K562 (cell line): ENCODE results near the gene PPAT. TPM values are rescaled to one million over a fixed set of nuclear protein-coding genes. Genes with fewer than 3 reads are reported as not detected.

Experiments used
- AFF1 ChIP-seq, 2 experiments: fragments of 450-650 bp; IDR thresholded peaks; 2 replicates each; pipeline ENCODE4 v1.6.1; 2018; ENCODE audit warnings: mild to moderate bottlenecking in 2 of 2, low read depth in 1 of 2; ENCODE audit not compliant: partially characterized antibody in 2 of 2
- ARNT ChIP-seq, 2 experiments: fragments of 450-650 bp; IDR thresholded peaks; 2 replicates each; pipeline ENCODE4 v1.6.1; 2016; ENCODE audit warnings: mild to moderate bottlenecking in 1 of 2
- ASH1L ChIP-seq: fragments of 450-650 bp; IDR thresholded peaks from 2 replicates; pipeline ENCODE4 v1.6.1; 2018; ENCODE audit warnings: borderline replicate concordance, mild to moderate bottlenecking, low read depth; ENCODE audit not compliant: partially characterized antibody
- BACH1 ChIP-seq: fragments of 200-800 bp; sonication (Bioruptor generic); IDR thresholded peaks from 2 replicates; pipeline ENCODE4 v1.6.1; 2016; ENCODE audit warnings: missing genetic modification characterization, missing compliant biosample characterization
- CBX1 ChIP-seq: sonication (generic); IDR thresholded peaks from 2 replicates; pipeline ENCODE4 v1.6.1; 2016; ENCODE audit warnings: antibody characterized with exemption, low read depth, mild to moderate bottlenecking
- CC2D1A ChIP-seq: fragments of 450-650 bp; IDR thresholded peaks from 2 replicates; pipeline ENCODE4 v1.6.1; 2017; ENCODE audit warnings: mild to moderate bottlenecking
- MYC ChIP-seq, 2 experiments: fragments of 250-450 bp in 1 of 2; sonication (Bioruptor Pico) in 1 of 2; IDR thresholded peaks; 2 replicates each; pipeline versions ENCODE4 v1.5.1 to v1.6.1; 2012 to 2021; ENCODE audit warnings: low read depth in 2 of 2, borderline replicate concordance in 1 of 2, improper control_type of control experiment in 1 of 2, low read length in 1 of 2, mild to moderate bottlenecking in 1 of 2, moderate library complexity in 1 of 2
- POLR2G ChIP-seq: fragments of 200-400 bp; formaldehyde crosslinking; IDR thresholded peaks from 2 replicates; pipeline ENCODE4 v1.6.1; 2017; ENCODE audit warnings: low read depth, mild to moderate bottlenecking, antibody characterized with exemption, low read length, moderate library complexity
- PTTG1 ChIP-seq: fragments of 450-650 bp; IDR thresholded peaks from 2 replicates; pipeline ENCODE4 v1.6.1; 2016; ENCODE audit warnings: low read depth, mild to moderate bottlenecking, missing genetic modification characterization, missing compliant biosample characterization
- RBM34 ChIP-seq: fragments of 200-400 bp; formaldehyde crosslinking; IDR thresholded peaks from 2 replicates; pipeline ENCODE4 v1.6.1; 2018; ENCODE audit warnings: low read length, borderline replicate concordance; ENCODE audit not compliant: insufficient read depth
- RCOR1 ChIP-seq, 2 experiments: IDR thresholded peaks; 2 replicates each; pipeline ENCODE4 v1.6.1; 2012; ENCODE audit warnings: low read depth in 2 of 2, low read length in 2 of 2, borderline replicate concordance in 1 of 2, improper control_type of control experiment in 1 of 2
- SMAD1 ChIP-seq: fragments of 150-350 bp; IDR thresholded peaks from 2 replicates; pipeline ENCODE4 v1.6.1; 2014; ENCODE audit warnings: low read length, low read depth; ENCODE audit not compliant: partially characterized antibody
- SMARCA4 ChIP-seq: fragments of 450-650 bp; IDR thresholded peaks from 2 replicates; pipeline ENCODE4 v1.6.1; 2016
- SP2 ChIP-seq: IDR thresholded peaks from 2 replicates; pipeline ENCODE4 v1.6.1; 2011; ENCODE audit warnings: mild to moderate bottlenecking, low read depth, low read length, moderate library complexity; ENCODE audit not compliant: poor library complexity, severe bottlenecking; ENCODE audit errors: extremely low read depth
- SREBF1 ChIP-seq: fragments of 150-350 bp; IDR thresholded peaks from 2 replicates; pipeline ENCODE4 v1.6.1; 2014; ENCODE audit warnings: antibody characterized with exemption, low read depth, low read length, borderline replicate concordance
- TCFL5 ChIP-seq: fragments of 250-450 bp; sonication (Bioruptor Pico); conservative IDR thresholded peaks from 2 replicates; pipeline ENCODE4 v1.6.1; 2021; ENCODE audit warnings: mild to moderate bottlenecking, moderate library complexity, matching md5 sums
- ZFP30 ChIP-seq: fragments of 250-450 bp; sonication (Bioruptor Pico); IDR thresholded peaks from 2 replicates; pipeline ENCODE4 v1.8.0; 2022; ENCODE audit warnings: moderate library complexity, mild to moderate bottlenecking, inconsistent platforms, borderline replicate concordance
- ZNF224 ChIP-seq: sonication (generic); formaldehyde crosslinking; IDR thresholded peaks from 2 replicates; pipeline ENCODE4 v1.8.0; 2022; ENCODE audit warnings: mild to moderate bottlenecking, missing genetic modification reagents
- ZNF24 ChIP-seq: fragments of 450-650 bp; IDR thresholded peaks from 2 replicates; pipeline ENCODE4 v1.6.1; 2016
- ZNF695 ChIP-seq: fragments of 450-650 bp; formaldehyde crosslinking; IDR thresholded peaks from 2 replicates; pipeline ENCODE4 v1.4.0; 2020; ENCODE audit warnings: mild to moderate bottlenecking, moderate library complexity
- ZNF75A ChIP-seq: fragments of 450-650 bp; formaldehyde crosslinking; IDR thresholded peaks from 2 replicates; pipeline ENCODE4 v1.4.0; 2020; ENCODE audit warnings: mild to moderate bottlenecking
- polyA plus RNA-seq, 8 experiments: library from polyadenylated mRNA; depleted of rRNA in 4 of 8; stranded (reverse) in 5 of 8; unstranded in 3 of 8; fragments of >200 nt; fragmentation: Nextera tagmentation in 2 of 8; fragmentation: Illumina TruSeq in 1 of 8; extraction: Ambion mirVana in 2 of 8; extraction: Trizol in 1 of 8; gene quantifications; 2 replicates each; pipeline versions ENCODE4 v1.2.1 to v1.2.3, GENCODE V29; 2011 to 2014; ENCODE audit warnings: inconsistent platforms in 1 of 8, missing spikeins in 1 of 8
- total RNA-seq, 7 experiments: library from RNA; depleted of rRNA in 6 of 7; stranded (reverse); fragments of >200 nt in 6 of 7; fragmentation: Illumina TruSeq in 2 of 7; extraction: Trizol in 2 of 7; gene quantifications; 2 replicates each; pipeline versions ENCODE4 v1.2.1 to v1.2.3, GENCODE V29; 2011 to 2021; ENCODE audit warnings: low replicate concordance in 1 of 7
- TF ChIP-seq, protein P1 (sequence below): sonication (generic); formaldehyde crosslinking; IDR thresholded peaks from 2 replicates; pipeline ENCODE4 v1.8.1; 2023; ENCODE audit warnings: mild to moderate bottlenecking, missing genetic modification reagents

PPAT gene
- total and polyA plus RNA-seq, 9 of the 15 experiments (the other 6 are each of a cell fraction or from before 2014, with no cell fraction given), result 36.2 to 75.8 (median 55.5) TPM

- TF ChIP-seq ZNF224 (no peak), ZNF24 (no peak; the same call in 1 of the 2 replicates), SMARCA4 (no peak), MYC (IDR thresholded peaks at IDR 0.05; ENCODE audit: low read depth, low read length) (peak; percentile 95), MYC (CRISPR knock-in tag; IDR thresholded peaks at IDR 0.05; ENCODE audit: borderline replicate concordance, low read depth) (peak; percentile 84), RBM34 (no peak), RCOR1 (IDR thresholded peaks at IDR 0.05; ENCODE audit: borderline replicate concordance in 1 of 2, low read depth in 2 of 2, low read length in 2 of 2) (peak in 1 of 2 experiments; percentile 65; a peak in 1 of 4 replicates), ARNT (IDR thresholded peaks at IDR 0.05) (no peak), CC2D1A (peak; percentile 52; the same call in 1 of the 2 replicates), ZNF75A (CRISPR knock-in tag) (no peak), TCFL5 (no peak), BACH1 (tag) (no peak), CBX1 (peak; percentile 89), SREBF1 (no peak), ZNF695 (CRISPR knock-in tag) (no peak), SP2 (no peak), PTTG1 (tag) (no peak), SMAD1 (peak; percentile 20), POLR2G (peak; percentile 97), ASH1L (no peak), AFF1 (IDR thresholded peaks at IDR 0.05; ENCODE audit: low read depth in 1 of 2, partially characterized antibody in 2 of 2) (no peak), ZFP30 (CRISPR knock-in tag) (no peak)
- TF ChIP-seq, protein P1, sequence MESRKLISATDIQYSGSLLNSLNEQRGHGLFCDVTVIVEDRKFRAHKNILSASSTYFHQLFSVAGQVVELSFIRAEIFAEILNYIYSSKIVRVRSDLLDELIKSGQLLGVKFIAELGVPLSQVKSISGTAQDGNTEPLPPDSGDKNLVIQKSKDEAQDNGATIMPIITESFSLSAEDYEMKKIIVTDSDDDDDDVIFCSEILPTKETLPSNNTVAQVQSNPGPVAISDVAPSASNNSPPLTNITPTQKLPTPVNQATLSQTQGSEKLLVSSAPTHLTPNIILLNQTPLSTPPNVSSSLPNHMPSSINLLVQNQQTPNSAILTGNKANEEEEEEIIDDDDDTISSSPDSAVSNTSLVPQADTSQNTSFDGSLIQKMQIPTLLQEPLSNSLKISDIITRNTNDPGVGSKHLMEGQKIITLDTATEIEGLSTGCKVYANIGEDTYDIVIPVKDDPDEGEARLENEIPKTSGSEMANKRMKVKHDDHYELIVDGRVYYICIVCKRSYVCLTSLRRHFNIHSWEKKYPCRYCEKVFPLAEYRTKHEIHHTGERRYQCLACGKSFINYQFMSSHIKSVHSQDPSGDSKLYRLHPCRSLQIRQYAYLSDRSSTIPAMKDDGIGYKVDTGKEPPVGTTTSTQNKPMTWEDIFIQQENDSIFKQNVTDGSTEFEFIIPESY (CRISPR knock-in tag), result 0 out of 2 replicates have a peak, but pooled peaks have one; percentile 51
These were observed 48.1 kb downstream of the PPAT start, which contains the start of gene AASDH (continued) for GRCh38 chr4:56387023-56388001.
